Measurements from ENCODE around the gene FKBP5.

- TF ChIP-seq CTCF (IDR thresholded peaks at IDR 0.05) (no peak), POLR2A (IDR thresholded peaks at IDR 0.05) (no peak)
Measured at GRCh38 chr6:35585658-35586057, 103.1 kb downstream of the FKBP5 start.

Data from adrenal gland (tissue), 5 donors.